Measurements from ENCODE around the gene CRYAB.
A peak's percentile ranks its signal among the peaks of the same experiment; 100 is the strongest.

CRYAB gene, protein sequence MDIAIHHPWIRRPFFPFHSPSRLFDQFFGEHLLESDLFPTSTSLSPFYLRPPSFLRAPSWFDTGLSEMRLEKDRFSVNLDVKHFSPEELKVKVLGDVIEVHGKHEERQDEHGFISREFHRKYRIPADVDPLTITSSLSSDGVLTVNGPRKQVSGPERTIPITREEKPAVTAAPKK

DNA sequence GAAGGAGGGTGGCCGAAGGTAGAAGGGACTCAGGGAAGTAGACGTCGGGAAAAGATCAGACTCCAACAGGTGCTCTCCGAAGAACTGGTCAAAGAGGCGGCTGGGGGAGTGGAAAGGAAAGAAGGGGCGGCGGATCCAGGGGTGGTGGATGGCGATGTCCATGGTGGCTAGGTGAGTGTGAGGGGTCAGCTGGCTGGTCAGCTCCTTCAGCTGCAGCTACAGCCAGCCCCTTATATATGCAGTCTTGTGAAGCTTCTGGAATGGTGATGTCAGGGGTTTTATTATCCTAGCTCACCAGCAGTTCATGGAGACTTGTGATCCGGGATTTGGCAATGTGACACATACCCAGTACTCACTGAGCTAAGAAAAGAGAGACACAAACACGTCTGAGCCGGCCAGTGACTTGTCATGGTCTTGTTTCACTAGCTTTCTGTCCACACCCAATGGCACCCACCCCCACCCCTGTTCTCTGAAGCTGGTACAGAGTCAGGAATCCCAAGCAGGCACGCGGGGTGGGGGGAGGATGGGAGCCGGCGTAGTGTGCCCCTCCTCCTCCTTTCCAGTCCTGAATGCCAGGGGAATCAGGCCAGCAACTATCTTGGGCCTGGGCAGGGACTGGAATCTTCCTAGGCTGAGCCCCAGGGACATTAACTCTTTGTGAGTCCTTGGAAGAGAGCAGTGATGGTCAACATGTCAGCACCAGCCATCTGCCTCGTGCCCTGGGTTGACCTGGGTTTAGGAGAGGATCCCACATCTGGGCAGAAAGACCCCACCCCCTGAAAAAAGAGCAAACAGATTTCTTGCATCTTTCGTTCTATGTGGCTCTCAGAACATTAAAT is at the start of gene CRYAB:
Gene CRYAB (minus strand): TSS at position 208 of the 839 bp plus-strand sequence. CDS start 46 bp downstream, at position 162.
- H3K4me3 ChIP-seq (ENCODE audit: low read depth, low read length), result no peak within 1 kb of the TSS
- TF ChIP-seq, protein P1, sequence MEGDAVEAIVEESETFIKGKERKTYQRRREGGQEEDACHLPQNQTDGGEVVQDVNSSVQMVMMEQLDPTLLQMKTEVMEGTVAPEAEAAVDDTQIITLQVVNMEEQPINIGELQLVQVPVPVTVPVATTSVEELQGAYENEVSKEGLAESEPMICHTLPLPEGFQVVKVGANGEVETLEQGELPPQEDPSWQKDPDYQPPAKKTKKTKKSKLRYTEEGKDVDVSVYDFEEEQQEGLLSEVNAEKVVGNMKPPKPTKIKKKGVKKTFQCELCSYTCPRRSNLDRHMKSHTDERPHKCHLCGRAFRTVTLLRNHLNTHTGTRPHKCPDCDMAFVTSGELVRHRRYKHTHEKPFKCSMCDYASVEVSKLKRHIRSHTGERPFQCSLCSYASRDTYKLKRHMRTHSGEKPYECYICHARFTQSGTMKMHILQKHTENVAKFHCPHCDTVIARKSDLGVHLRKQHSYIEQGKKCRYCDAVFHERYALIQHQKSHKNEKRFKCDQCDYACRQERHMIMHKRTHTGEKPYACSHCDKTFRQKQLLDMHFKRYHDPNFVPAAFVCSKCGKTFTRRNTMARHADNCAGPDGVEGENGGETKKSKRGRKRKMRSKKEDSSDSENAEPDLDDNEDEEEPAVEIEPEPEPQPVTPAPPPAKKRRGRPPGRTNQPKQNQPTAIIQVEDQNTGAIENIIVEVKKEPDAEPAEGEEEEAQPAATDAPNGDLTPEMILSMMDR (IDR thresholded peaks at IDR 0.05; ENCODE audit: control insufficient read depth, extremely low read depth, insufficient read depth), result no peak
- no peak for DNase-seq (ENCODE audit: low read depth)

DNA sequence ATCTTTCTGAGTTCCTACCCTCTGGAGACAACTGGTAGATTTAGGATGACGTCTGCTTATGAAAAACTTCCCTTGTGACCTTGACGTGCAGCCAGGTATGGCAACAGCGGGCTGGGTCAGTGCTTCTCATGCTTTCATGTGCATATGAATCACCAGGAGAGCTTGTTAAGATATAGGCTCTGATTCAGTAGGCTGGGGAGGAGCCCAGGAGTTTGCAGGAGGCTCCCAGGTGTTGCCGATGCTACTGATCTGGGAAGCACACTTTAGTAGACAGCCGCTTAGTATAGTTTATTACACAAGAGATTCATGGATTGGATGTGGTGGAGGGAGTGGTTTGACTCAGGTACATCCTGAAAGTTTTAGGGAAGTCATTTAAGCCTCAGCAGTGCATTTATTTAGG is 49.3 kb upstream of the CRYAB start:
- no peak overlapping the region for H3K4me3 ChIP-seq (ENCODE audit: low read depth, low read length)
- TF ChIP-seq, protein P1 (IDR thresholded peaks at IDR 0.05; ENCODE audit: control insufficient read depth, extremely low read depth, insufficient read depth), result no peak
- DNase-seq (ENCODE audit: low read depth), result peak; percentile 88

DNA sequence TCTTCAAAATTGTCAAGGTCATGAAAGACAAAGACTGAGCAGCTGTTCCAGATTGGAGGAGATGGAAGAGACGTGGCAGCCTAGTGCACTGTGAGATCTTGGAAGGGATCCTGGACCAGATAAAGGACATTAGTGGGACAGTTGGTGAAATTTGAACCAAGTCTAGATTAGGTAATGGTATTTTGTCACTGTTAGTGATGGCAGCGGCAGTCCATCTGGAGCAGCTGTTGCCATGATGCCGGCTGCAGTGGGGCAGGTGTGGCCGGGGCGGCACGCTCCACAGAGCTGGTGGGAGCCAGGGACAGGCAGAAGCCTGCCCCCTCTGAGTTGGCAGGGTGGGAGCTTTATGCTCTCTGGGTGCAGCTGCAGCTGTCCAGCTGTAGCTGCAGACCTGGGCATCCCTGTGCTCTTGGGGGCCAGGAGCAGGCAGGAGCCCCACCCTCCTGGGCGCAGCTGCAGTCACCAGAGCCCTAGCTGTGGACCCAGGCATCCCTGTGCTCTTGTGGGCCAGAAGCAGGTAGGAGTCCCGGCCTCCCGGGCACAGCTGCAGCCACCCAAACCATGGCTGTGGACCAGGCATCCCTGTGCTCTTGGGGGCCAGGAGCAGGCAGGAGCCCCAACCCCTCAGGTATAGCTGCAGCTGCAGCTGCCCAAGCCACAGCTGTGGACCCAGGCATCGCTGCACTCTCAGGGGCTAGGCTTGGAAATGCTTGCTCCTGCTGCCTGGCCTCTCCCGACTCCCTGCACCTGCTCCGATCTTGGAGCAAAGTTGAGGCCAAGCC is 46.3 kb upstream of the CRYAB start:
- TF ChIP-seq, protein P1 (IDR thresholded peaks at IDR 0.05; ENCODE audit: control insufficient read depth, extremely low read depth, insufficient read depth), result no peak
- H3K4me3 ChIP-seq (ENCODE audit: low read depth, low read length), result no peak overlapping the region
- no peak for DNase-seq (ENCODE audit: low read depth)

DNA sequence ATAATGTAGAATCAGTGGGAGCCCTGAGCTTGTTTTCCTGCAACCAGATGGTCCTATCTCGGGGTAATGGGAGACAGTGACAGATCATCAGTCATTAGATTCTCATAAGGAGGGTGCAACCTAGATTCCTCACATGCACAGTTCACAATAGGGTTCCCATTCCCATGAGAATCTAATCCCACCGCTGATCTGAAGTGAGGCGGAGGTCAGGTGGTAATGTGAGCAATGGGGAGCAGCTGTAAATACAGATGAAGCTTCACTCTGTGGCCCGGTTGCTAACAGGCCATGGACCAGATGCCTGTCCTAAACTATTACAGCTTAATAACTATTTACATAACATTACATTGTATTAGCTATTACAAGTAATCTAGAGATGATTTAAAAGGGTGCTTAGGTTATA is 42.6 kb upstream of the CRYAB start:
- no peak for DNase-seq (ENCODE audit: low read depth)
- TF ChIP-seq, protein P1 (IDR thresholded peaks at IDR 0.05; ENCODE audit: control insufficient read depth, extremely low read depth, insufficient read depth), result no peak
- no peak overlapping the region for H3K4me3 ChIP-seq (ENCODE audit: low read depth, low read length)

DNA sequence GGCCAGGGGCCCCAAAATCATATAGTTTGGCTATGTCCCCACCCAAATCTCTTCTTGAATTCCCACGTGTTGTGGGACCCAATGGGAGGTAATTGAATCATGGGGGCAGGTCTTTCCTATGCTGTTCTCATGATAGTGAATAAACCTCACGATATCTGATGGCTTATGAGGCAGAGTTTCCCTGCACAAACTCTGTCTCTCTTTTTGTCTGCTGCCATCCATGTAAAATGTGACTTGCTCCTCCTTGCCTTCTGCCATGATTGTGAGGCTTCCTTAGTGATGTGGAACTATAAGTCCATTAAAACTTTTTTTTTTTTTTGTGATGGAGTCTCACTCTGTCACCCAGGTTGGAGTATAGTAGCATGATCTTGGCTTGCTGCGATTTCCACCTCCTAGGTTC is 40.0 kb upstream of the CRYAB start:
- no peak for DNase-seq (ENCODE audit: low read depth)
- no peak overlapping the region for H3K4me3 ChIP-seq (ENCODE audit: low read depth, low read length)
- TF ChIP-seq, protein P1 (IDR thresholded peaks at IDR 0.05; ENCODE audit: control insufficient read depth, extremely low read depth, insufficient read depth), result no peak

DNA sequence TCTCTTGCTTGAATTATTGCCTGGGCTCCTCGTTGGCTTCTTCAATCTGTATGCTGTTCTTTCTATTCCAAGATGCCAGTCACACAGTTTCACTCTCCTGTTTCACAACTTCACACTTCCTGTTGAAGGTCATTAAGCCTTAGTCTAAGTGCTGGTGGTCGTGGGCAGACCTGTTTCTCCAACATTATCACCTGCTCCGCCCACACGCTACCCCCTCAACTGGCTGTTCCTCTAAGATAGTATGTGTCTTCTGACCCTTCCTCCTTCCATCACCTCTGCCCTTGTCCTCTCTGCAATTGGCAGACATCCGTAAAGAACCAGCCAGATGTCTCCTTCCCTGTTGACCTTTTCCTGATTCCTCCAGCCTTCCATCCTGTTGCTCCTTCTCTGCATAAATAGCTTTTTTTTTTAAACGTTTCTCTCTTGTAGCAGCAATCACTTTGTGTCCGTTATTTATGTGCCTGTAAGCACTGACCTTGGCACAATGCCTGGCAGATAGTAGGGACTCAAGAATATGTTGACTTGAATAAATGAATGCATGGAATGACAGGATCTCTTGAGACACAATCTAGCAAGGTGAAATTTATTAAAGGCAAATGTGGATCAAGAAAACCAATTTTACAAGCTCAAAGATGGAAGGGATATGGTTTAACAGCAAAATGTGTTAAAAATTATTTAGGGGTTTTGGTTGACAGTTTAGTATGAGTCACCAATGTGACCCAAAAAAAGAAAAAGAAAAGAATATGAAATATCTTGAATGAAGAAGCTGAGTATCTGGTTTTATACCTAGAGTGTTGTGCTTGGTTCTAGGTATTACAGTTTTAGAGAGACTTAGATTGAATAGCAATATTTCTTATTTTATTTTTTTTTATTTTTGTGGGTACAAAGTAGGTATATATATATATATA is 38.2 kb upstream of the CRYAB start:
- no peak overlapping the region for H3K4me3 ChIP-seq (ENCODE audit: low read depth, low read length)
- no peak for DNase-seq (ENCODE audit: low read depth)
- TF ChIP-seq, protein P1 (IDR thresholded peaks at IDR 0.05; ENCODE audit: control insufficient read depth, extremely low read depth, insufficient read depth), result no peak
